Spleen (tissue), 11 donors: ENCODE measurements around the gene GPNMB. TPM values are rescaled to one million over a fixed set of nuclear protein-coding genes. Genes with fewer than 3 reads are reported as not detected.

Experiments
- DNase-seq: peaks from one replicate; pipeline ENCODE4 v3.0.0-alpha.2; 2020
- H3K27ac ChIP-seq, 8 donors: fragments of 200-600 bp; sonication (generic) in 7 of 8; 1 replicate in 4 of 8; 2 replicates in 4 of 8; pipeline versions ENCODE4 v1.5.0 to v1.8.0; 2016 to 2021; ENCODE audit warnings: inconsistent platforms in 4 of 8, mild to moderate bottlenecking in 4 of 8, moderate library complexity in 1 of 8
- H3K27me3 ChIP-seq, 7 donors: fragments of 200-600 bp; sonication (generic) in 6 of 7; replicated peaks in 1 of 7; 1 replicate in 4 of 7; 2 replicates in 3 of 7; pipeline versions ENCODE4 v1.5.0 to v1.8.0; 2016 to 2021; ENCODE audit warnings: inconsistent platforms in 3 of 7, mild to moderate bottlenecking in 1 of 7
- H3K36me3 ChIP-seq, 6 donors: fragments of 200-600 bp; sonication (generic) in 5 of 6; 1 replicate in 4 of 6; 2 replicates in 2 of 6; pipeline versions ENCODE4 v1.5.0 to v1.8.0; 2016 to 2021; ENCODE audit warnings: inconsistent platforms in 2 of 6
- H3K4me1 ChIP-seq, 6 donors: fragments of 200-600 bp; sonication (generic) in 5 of 6; 1 replicate in 3 of 6; 2 replicates in 3 of 6; pipeline versions ENCODE4 v1.5.0 to v1.8.0; 2016 to 2021; ENCODE audit warnings: inconsistent platforms in 3 of 6
- H3K4me3 ChIP-seq, 8 donors: fragments of 200-600 bp; sonication (generic) in 7 of 8; 1 replicate in 4 of 8; 2 replicates in 4 of 8; pipeline versions ENCODE4 v1.5.0 to v1.8.0; 2016 to 2021; ENCODE audit warnings: inconsistent platforms in 4 of 8, mild to moderate bottlenecking in 4 of 8, moderate library complexity in 2 of 8
- H3K9me3 ChIP-seq, 8 donors: fragments of 200-600 bp; sonication (generic) in 7 of 8; 1 replicate in 4 of 8; 2 replicates in 4 of 8; pipeline versions ENCODE4 v1.5.0 to v1.8.0; 2016 to 2021; ENCODE audit warnings: inconsistent platforms in 4 of 8
- CTCF ChIP-seq, 11 experiments: fragments of 200-600 bp in 7 of 11; fragments of 450-650 bp in 4 of 11; sonication (generic) in 4 of 11; IDR thresholded peaks in 8 of 11; conservative IDR thresholded peaks in 3 of 11; 1 replicate in 7 of 11; 2 replicates in 4 of 11; pipeline versions ENCODE4 v1.4.0 to v1.8.0; 2016 to 2021; ENCODE audit warnings: antibody characterized with exemption in 11 of 11, inconsistent platforms in 4 of 11, mild to moderate bottlenecking in 1 of 11
- POLR2A ChIP-seq, 3 donors: fragments of 450-650 bp; IDR thresholded peaks; one replicate each; pipeline ENCODE4 v1.5.1; 2017; ENCODE audit warnings: antibody characterized with exemption in 3 of 3, mild to moderate bottlenecking in 1 of 3
- POLR2AphosphoS5 ChIP-seq, 3 donors: sonication (generic); formaldehyde crosslinking; IDR thresholded peaks; one replicate each; pipeline ENCODE4 v1.5.1; 2017; ENCODE audit warnings: antibody characterized with exemption in 3 of 3
- WGBS, 5 donors: extraction: QIAGEN DNeasy Blood & Tissue Kit in 3 of 5; methylation state at CpG; one replicate each; pipeline versions ENCODE4 v1.1.5 to v1.1.7; 2013 to 2018; 5-methylcytosine and 5-hydroxymethylcytosine counted together
- intact Hi-C: fragments of 100-400 bp; cut with DNase I; formaldehyde crosslinking; loops from one replicate; pipeline ENCODE4 v1.15.0; 2023; ENCODE audit warnings: low total_unique reads
- polyA plus RNA-seq, 3 donors: library from polyadenylated mRNA; stranded (reverse); fragments of 200-250 nt; gene quantifications; one replicate each; pipeline ENCODE4 v1.2.1, GENCODE V29; 2013
- total RNA-seq, 7 donors: library from RNA; depleted of rRNA in 3 of 7; stranded (reverse); fragments of >200 nt in 3 of 7; fragmentation: NEBNext Ultra II Directional in 4 of 7; extraction: Animal tissue kit (Norgen Biotek cat#: 25700) in 4 of 7; gene quantifications; one replicate each; pipeline versions ENCODE4 v1.1.0 to v1.2.1, GENCODE V29; 2016 to 2021
- donor health status: healthy with polysubstance abuse.
- donor health status: DM: no; HTN: no; CAD: no; lungs with moderate emphysema.
- donor health status: DM: no; HTN: no; CAD: no.
- donor health status: Bipolar disorder and iron deficiency.
- donor health status: healthy.
- donor health status: DM: no; HTN: no; CAD: no.
- donor health status: DM: yes; HTN: yes; CAD: no.

GPNMB gene
- total and polyA plus RNA-seq, 10 donors = 8.8 to 64.8 (median 28.9) TPM

GRCh38 chr7:23205577-23205908, 41.0 kb upstream of the GPNMB start:
- no peaks in the 10 kb centered on the region for H3K9me3 ChIP-seq
- TF ChIP-seq POLR2AphosphoS5 (IDR thresholded peaks at IDR 0.05) = no peak
- TF ChIP-seq CTCF (IDR thresholded peaks at IDR 0.05 in 8 of 11, conservative IDR thresholded peaks at IDR 0.05 in 3 of 11) = no peak
- TF ChIP-seq POLR2A (IDR thresholded peaks at IDR 0.05) = no peak
- no peak for DNase-seq
- intact Hi-C loops = no loop called here
- whole genome bisulfite sequencing, 5 donors = 81 to 94% (median 84%) methylated on average over 2 of the region's 2 CpGs
- H3K27ac ChIP-seq = peak overlapping the region in 4 of 8 donors; percentile 22 to 77 (median 64)
- peaks cover 0 to 47% (median 14%) of the 10 kb centered on the region in 6 donors for H3K36me3 ChIP-seq
- H3K4me3 ChIP-seq = peak overlapping the region in 2 of 8 donors; percentile 32 to 60
- peaks cover 0 to 29% (median 4%) of the 10 kb centered on the region in 6 donors for H3K4me1 ChIP-seq
- H3K27me3 ChIP-seq = peaks cover 0 to 15% (median 0%) of the 10 kb centered on the region in 7 donors

DNA sequence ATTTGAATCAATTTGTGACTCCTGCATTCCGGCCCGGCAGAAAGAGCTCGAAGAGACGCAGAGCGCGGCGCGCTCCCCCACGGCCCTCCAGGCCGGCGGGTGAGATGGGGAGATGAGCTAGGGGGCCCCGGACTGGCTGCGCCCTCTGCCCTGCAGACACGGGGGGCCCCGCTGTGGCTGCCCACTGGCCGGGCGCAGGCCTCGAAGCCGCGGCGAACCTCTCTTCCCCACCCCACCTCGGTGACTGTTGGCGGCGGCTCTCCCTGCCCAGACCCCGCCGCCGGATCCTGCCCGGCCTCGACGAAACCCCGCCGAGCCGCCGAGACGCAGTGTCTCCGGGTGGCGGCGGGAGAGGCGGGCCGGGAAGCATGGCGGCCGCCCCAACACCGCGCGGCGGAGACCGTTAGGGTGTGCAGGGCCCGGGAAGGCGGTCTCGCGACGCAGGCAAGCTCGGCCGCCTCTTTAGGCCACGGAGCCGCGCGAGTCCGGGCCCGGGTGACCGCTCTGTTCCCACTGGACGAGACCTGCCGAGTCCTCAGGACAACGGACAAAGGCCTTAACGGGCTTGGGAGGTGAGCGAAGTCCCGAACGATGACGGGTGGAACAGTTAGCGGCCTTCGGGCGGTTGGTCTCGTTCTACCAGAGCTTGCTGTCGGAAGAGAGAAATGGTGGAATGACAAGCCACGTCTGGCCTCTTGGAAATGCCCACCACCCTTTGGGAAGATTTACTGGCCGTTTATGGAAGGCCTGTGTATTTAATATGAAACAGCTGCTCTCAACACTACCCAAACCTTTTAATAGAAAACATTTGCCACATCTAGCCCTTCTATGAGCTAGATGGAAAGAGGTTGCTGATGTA, 40.4 kb upstream of the GPNMB start:
- Histone ChIP-seq H3K27me3 (peaks cover 0 to 15% (median 0%) of the 10 kb centered on the region in 7 donors), H3K27ac (peak overlapping the region in 5 of 8 donors; percentile 22 to 77 (median 51)), H3K9me3 (no peaks in the 10 kb centered on the region), H3K4me1 (peaks cover 0 to 32% (median 4%) of the 10 kb centered on the region in 6 donors), H3K36me3 (peaks cover 0 to 41% (median 9%) of the 10 kb centered on the region in 6 donors), H3K4me3 (peak overlapping the region in 5 of 8 donors; percentile 21 to 60 (median 30))
- TF ChIP-seq CTCF (IDR thresholded peaks at IDR 0.05 in 8 of 11, conservative IDR thresholded peaks at IDR 0.05 in 3 of 11) (no peak), POLR2AphosphoS5 (IDR thresholded peaks at IDR 0.05) (peak in 2 of 3 donors; percentile 25 to 38)
- 18 to 60% (median 26%) methylated on average over 36 to 76 of the region's 76 CpGs for WGBS, 5 donors
- intact Hi-C loops = no loop called here
- no peak for DNase-seq

- 53 to 90% (median 73%) methylated on average over 2 of the region's 2 CpGs for WGBS, 5 donors
- Histone ChIP-seq H3K9me3 (no peaks in the 10 kb centered on the region), H3K4me1 (peaks cover 0 to 32% (median 4%) of the 10 kb centered on the region in 6 donors), H3K4me3 (no peak overlapping the region), H3K27ac (peak overlapping the region in 3 of 8 donors; percentile 2 to 77 (median 76)), H3K27me3 (peaks cover 0 to 15% (median 0%) of the 10 kb centered on the region in 7 donors), H3K36me3 (peaks cover 0 to 32% (median under 1%) of the 10 kb centered on the region in 6 donors)
- intact Hi-C loops = no loop called here
- TF ChIP-seq POLR2A (IDR thresholded peaks at IDR 0.05) = no peak
- TF ChIP-seq POLR2AphosphoS5 (IDR thresholded peaks at IDR 0.05) = no peak
- no peak for DNase-seq
Measured at GRCh38 chr7:23207021-23207420, 39.6 kb upstream of the GPNMB start.

GRCh38 chr7:23207884-23208283, 38.7 kb upstream of the GPNMB start:
- no peak overlapping the region for H3K4me3 ChIP-seq
- intact Hi-C loops = no loop called here
- TF ChIP-seq CTCF (IDR thresholded peaks at IDR 0.05 in 8 of 11, conservative IDR thresholded peaks at IDR 0.05 in 3 of 11) (no peak), POLR2AphosphoS5 (IDR thresholded peaks at IDR 0.05) (no peak), POLR2A (IDR thresholded peaks at IDR 0.05) (no peak)
- peak overlapping the region in 2 of 8 donors; percentile 76 to 77 for H3K27ac ChIP-seq
- DNase-seq = no peak
- no peaks in the 10 kb centered on the region for H3K9me3 ChIP-seq
- peaks cover 0 to 32% (median 4%) of the 10 kb centered on the region in 6 donors for H3K4me1 ChIP-seq
- 62 to 84% (median 63%) methylated on average over 3 of the region's 3 CpGs for WGBS, 5 donors
- peaks cover 0 to 24% (median 0%) of the 10 kb centered on the region in 6 donors for H3K36me3 ChIP-seq
- peaks cover 0 to 15% (median 0%) of the 10 kb centered on the region in 7 donors for H3K27me3 ChIP-seq
